Pancreas (tissue), 10 donors: ENCODE results near the gene ODC1. TPM values are rescaled to one million over a fixed set of nuclear protein-coding genes. Genes with fewer than 3 reads are reported as not detected.

ENCODE experiments used
- ATAC-seq, 4 donors: fragments of 200-7000 bp; cut with Tn5 transposase; one replicate each; pipeline versions ENCODE4 v1.8.0 to v1.9.1; 2020; ENCODE audit warnings: mild to moderate bottlenecking in 4 of 4, moderate library complexity in 4 of 4
- DNase-seq, 6 donors: peaks; one replicate each; pipeline ENCODE4 v3.0.0-alpha.2; 2020
- FAIRE-seq: peaks from 2 replicates; lab custom pipeline; 2012; peaks lifted over from hg19 to GRCh38; lab: Jason Lieb, UNC
- H3K27ac ChIP-seq, 4 donors: fragments of 200-600 bp; sonication (generic); 1 replicate in 3 of 4; 2 replicates in 1 of 4; pipeline versions ENCODE4 v1.5.0 to v1.8.0; 2020
- H3K27me3 ChIP-seq, 4 donors: fragments of 200-600 bp; one replicate each; pipeline ENCODE4 v1.8.0; 2021
- H3K36me3 ChIP-seq, 3 donors: fragments of 200-600 bp; sonication (generic) in 1 of 3; one replicate each; pipeline versions ENCODE4 v1.5.0 to v1.8.0; 2020 to 2021
- H3K4me1 ChIP-seq, 3 donors: fragments of 200-600 bp; one replicate each; pipeline ENCODE4 v1.8.0; 2021
- H3K4me3 ChIP-seq, 4 donors: fragments of 200-600 bp; sonication (generic) in 2 of 4; one replicate each; pipeline versions ENCODE4 v1.5.0 to v1.8.0; 2020 to 2021
- H3K9me3 ChIP-seq, 4 donors: fragments of 200-600 bp; one replicate each; pipeline ENCODE4 v1.8.0; 2021
- CTCF ChIP-seq, 4 donors: fragments of 200-600 bp; sonication (generic) in 3 of 4; IDR thresholded peaks; one replicate each; pipeline versions ENCODE4 v1.5.0 to v1.8.0; 2021; ENCODE audit warnings: antibody characterized with exemption in 4 of 4
- WGBS, 2 donors: extraction: QIAGEN DNeasy Blood & Tissue Kit; methylation state at CpG; one replicate each; pipeline ENCODE4 v1.1.7; 2013; 5-methylcytosine and 5-hydroxymethylcytosine counted together
- intact Hi-C, 3 donors: fragments of 100-400 bp; cut with DNase I; formaldehyde crosslinking; loops; one replicate each; pipeline versions ENCODE4 v1.11.1 to v1.14.2; 2022
- polyA plus RNA-seq, 2 donors: library from polyadenylated mRNA; stranded (reverse); fragments of 200-250 nt; gene quantifications; one replicate each; pipeline ENCODE4 v1.2.3, GENCODE V29; 2013
- total RNA-seq, 6 donors: library from RNA; stranded (reverse); fragmentation: NEBNext Ultra II Directional in 4 of 6; extraction: Animal tissue kit (Norgen Biotek cat#: 25700) in 4 of 6; gene quantifications; one replicate each; pipeline versions ENCODE4 v1.2.1 to v1.2.4, GENCODE V29; 2021 to 2023
- donor health status: healthy with polysubstance abuse.
- donor health status: DM: no; HTN: no; CAD: no; lungs with moderate emphysema.
- donor health status: DM: no; HTN: no; CAD: no.
- donor health status: control.
- donor health status: control.
- donor health status: Bipolar disorder and iron deficiency.
- donor health status: DM: yes; HTN: yes; CAD: no.
- donor health status: DM: no; HTN: no; CAD: no.
- donor health status: DM: no; HTN: no; CAD: no.
- donor health status: DM: yes; HTN: yes; CAD: no.

Gene ODC1
- total and polyA plus RNA-seq, 8 donors: 9.3 to 52.2 (median 28.5) TPM

DNA sequence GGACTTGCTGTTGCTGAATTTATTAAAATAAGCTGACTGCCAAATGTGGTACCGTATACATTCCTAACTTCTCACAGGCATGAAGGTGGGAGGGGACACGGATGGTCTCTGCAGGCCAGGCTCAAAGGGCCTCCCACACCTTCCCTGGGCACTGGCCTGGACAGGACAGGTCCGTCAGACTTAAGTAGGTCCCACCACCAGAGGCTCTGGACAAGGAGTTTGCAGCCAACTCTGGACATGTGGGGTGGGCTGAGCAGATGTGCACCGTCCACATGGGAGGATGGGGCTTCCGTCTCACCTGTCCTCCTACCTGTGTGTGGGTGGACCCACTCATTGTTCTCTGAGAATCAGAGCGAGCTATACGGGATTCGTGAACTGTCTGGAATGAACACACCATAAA is 8.2 kb downstream of the ODC1 start:
- Histone ChIP-seq H3K4me1 (peaks cover 2 to 3% (median 2%) of the 10 kb centered on the region in 3 donors), H3K27ac (no peak overlapping the region), H3K9me3 (no peaks in the 10 kb centered on the region), H3K4me3 (no peak overlapping the region), H3K27me3 (no peaks in the 10 kb centered on the region), H3K36me3 (peaks cover 7 to 50% (median 45%) of the 10 kb centered on the region in 3 donors)
- DNase-seq (peak in 1 of 6 donors; percentile 46), FAIRE-seq (no peak), ATAC-seq (no peak)
- TF ChIP-seq CTCF (IDR thresholded peaks at IDR 0.05): no peak
- WGBS, 2 donors: 94 to 96% methylated on average over 8 of the region's 8 CpGs
- intact Hi-C loops: loop anchor here in 2 of 3 donors (5.0 to 10.0 kb wide), 4 partner anchors 225 to 318 kb away; partner anchors contain the start of gene RRM2 (in 1 of the 2)

- H3K9me3 ChIP-seq: no peaks in the 10 kb centered on the region
- DNase-seq (peak in 1 of 6 donors; percentile 36), ATAC-seq (peak in 3 of 4 donors; percentile 11 to 45 (median 17)), FAIRE-seq (no peak)
- peaks cover 7 to 45% (median 45%) of the 10 kb centered on the region in 3 donors for H3K36me3 ChIP-seq
- H3K4me3 ChIP-seq: no peak overlapping the region
- no peak for TF ChIP-seq CTCF (IDR thresholded peaks at IDR 0.05)
- H3K4me1 ChIP-seq: peaks cover 0 to 6% (median 0%) of the 10 kb centered on the region in 3 donors
- H3K27me3 ChIP-seq: no peaks in the 10 kb centered on the region
- WGBS, 2 donors: 71 to 72% methylated on average over 11 of the region's 11 CpGs
- intact Hi-C loops: loop anchor here in 2 of 3 donors (5.0 kb wide), 3 partner anchors 297 to 317 kb away; partner anchors contain the start of gene RRM2 (in 1 of the 2)
- no peak overlapping the region for H3K27ac ChIP-seq
Observed at GRCh38 chr2:10439185-10439879, 8.8 kb downstream of the ODC1 start.

GRCh38 chr2:10438688-10439087 is 9.4 kb downstream of the ODC1 start:
- no peaks in the 10 kb centered on the region for H3K27me3 ChIP-seq
- peaks cover 7 to 41% (median 40%) of the 10 kb centered on the region in 3 donors for H3K36me3 ChIP-seq
- no peak for TF ChIP-seq CTCF (IDR thresholded peaks at IDR 0.05)
- intact Hi-C loops: loop anchor here in 2 of 3 donors (5.0 kb wide), 3 partner anchors 296 to 316 kb away; partner anchors contain the start of gene RRM2 (in 1 of the 2)
- DNase-seq (peak in 1 of 6 donors; percentile 35), FAIRE-seq (no peak), ATAC-seq (no peak)
- no peak overlapping the region for H3K4me3 ChIP-seq
- peaks cover 0 to 6% (median 0%) of the 10 kb centered on the region in 3 donors for H3K4me1 ChIP-seq
- no peaks in the 10 kb centered on the region for H3K9me3 ChIP-seq
- no peak overlapping the region for H3K27ac ChIP-seq
- 93% methylated on average over 14 of the region's 14 CpGs for WGBS, 2 donors

GRCh38 chr2:10437806-10438205 is 10.3 kb downstream of the ODC1 start:
- Histone ChIP-seq H3K4me3 (no peak overlapping the region), H3K36me3 (peaks cover 1 to 32% (median 31%) of the 10 kb centered on the region in 3 donors), H3K9me3 (no peaks in the 10 kb centered on the region), H3K4me1 (peaks cover 0 to 6% (median 0%) of the 10 kb centered on the region in 3 donors), H3K27ac (no peak overlapping the region), H3K27me3 (no peaks in the 10 kb centered on the region)
- 30 to 37% methylated on average over 9 of the region's 9 CpGs for WGBS, 2 donors
- FAIRE-seq: no peak
- intact Hi-C loops: loop anchor here in 2 of 3 donors (5.0 kb wide), 3 partner anchors 296 to 316 kb away; partner anchors contain the start of gene RRM2 (in 1 of the 2)
- no peak for ATAC-seq
- TF ChIP-seq CTCF (IDR thresholded peaks at IDR 0.05): no peak
- no peak for DNase-seq
